Prostate gland (tissue), 2 donors: ENCODE data around the gene RAVER2. TPM values are rescaled to one million over a fixed set of nuclear protein-coding genes. Genes with fewer than 3 reads are reported as not detected.

ENCODE experiments used
- DNase-seq: peaks from one replicate; pipeline ENCODE4 v3.0.0-alpha.2; 2019; ENCODE audit warnings: low spot score
- H3K27ac ChIP-seq, 2 donors: fragments of 200-600 bp; sonication (generic); 2 replicates each; pipeline ENCODE4 v1.5.1; 2017 to 2019
- H3K27me3 ChIP-seq: fragments of 200-600 bp; sonication (generic); replicated peaks from 2 replicates; pipeline ENCODE4 v1.5.1; 2019; ENCODE audit not compliant: insufficient read depth
- H3K36me3 ChIP-seq, 2 donors: fragments of 200-600 bp; sonication (generic); 1 replicate in 1 of 2; 2 replicates in 1 of 2; pipeline versions ENCODE4 v1.5.1 to v1.8.1; 2017 to 2019
- H3K4me1 ChIP-seq: fragments of 200-600 bp; sonication (generic); replicated peaks from 2 replicates; pipeline ENCODE4 v1.5.1; 2019
- H3K4me3 ChIP-seq, 2 donors: fragments of 200-600 bp; sonication (generic); 2 replicates each; pipeline ENCODE4 v1.5.1; 2017 to 2019
- H3K9me3 ChIP-seq: fragments of 200-600 bp; sonication (generic); 2 replicates; pipeline ENCODE4 v1.5.1; 2017
- CTCF ChIP-seq, 4 experiments: fragments of 200-600 bp in 2 of 4; fragments of 450-650 bp in 2 of 4; sonication (generic) in 2 of 4; IDR thresholded peaks; 1 replicate in 3 of 4; 2 replicates in 1 of 4; pipeline ENCODE4 v1.5.1; 2016 to 2019; ENCODE audit warnings: antibody characterized with exemption in 4 of 4, mild to moderate bottlenecking in 2 of 4, moderate library complexity in 2 of 4
- POLR2A ChIP-seq: fragments of 450-650 bp; IDR thresholded peaks from one replicate; pipeline ENCODE4 v1.6.1; 2016; ENCODE audit warnings: antibody characterized with exemption, mild to moderate bottlenecking
- POLR2AphosphoS5 ChIP-seq: sonication (generic); formaldehyde crosslinking; IDR thresholded peaks from one replicate; pipeline ENCODE4 v1.6.1; 2017; ENCODE audit warnings: antibody characterized with exemption
- WGBS: methylation state at CpG from one replicate; pipeline ENCODE4 v1.1.5; 2018; 5-methylcytosine and 5-hydroxymethylcytosine counted together
- intact Hi-C: fragments of 100-400 bp; cut with DNase I; formaldehyde crosslinking; loops from one replicate; pipeline ENCODE4 v1.14.2; 2022
- total RNA-seq, 2 donors: library from RNA; depleted of rRNA; stranded (reverse); fragments of >200 nt; gene quantifications; one replicate each; pipeline ENCODE4 v1.1.0, GENCODE V29; 2016

Gene RAVER2
- total RNA-seq, 2 donors from 2014 or later = 11.8 to 18.3 TPM

- WGBS = 85% methylated on average over 7 of the region's 7 CpGs
Measured at GRCh38 chr1:64851664-64852063, 106.8 kb downstream of the RAVER2 start.

DNA sequence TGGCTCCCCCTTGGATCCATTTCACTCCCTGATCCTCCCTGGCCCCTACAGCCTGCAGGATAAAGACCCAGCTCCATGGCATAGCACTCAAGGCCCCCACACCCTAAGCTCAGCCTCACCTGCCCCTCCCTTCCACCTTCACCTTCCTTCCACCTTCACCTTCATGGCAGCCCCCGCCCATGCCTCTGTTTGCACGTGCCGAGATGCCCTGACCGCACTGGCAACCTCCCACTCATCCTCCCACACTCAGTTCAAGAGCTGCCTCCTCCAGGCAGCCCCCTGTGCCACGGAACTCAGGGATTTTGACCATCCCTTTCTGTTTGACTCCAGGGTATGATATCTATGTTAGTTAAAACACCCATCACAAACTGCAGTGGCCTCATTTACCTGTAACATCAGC, 109.8 kb downstream of the RAVER2 start:
- Histone ChIP-seq H3K4me3 (no peak overlapping the region), H3K36me3 (peaks cover 1 to 7% of the 10 kb centered on the region in 2 donors), H3K9me3 (no peaks in the 10 kb centered on the region), H3K4me1 (no peaks in the 10 kb centered on the region), H3K27ac (no peak overlapping the region), H3K27me3 (no peaks in the 10 kb centered on the region)
- intact Hi-C loops = no loop called here
- no peak for TF ChIP-seq POLR2A
- TF ChIP-seq POLR2AphosphoS5 = no peak
- no peak for TF ChIP-seq CTCF (IDR thresholded peaks at IDR 0.05)
- whole genome bisulfite sequencing = 83% methylated on average over 5 of the region's 5 CpGs
- DNase-seq = no peak

More at GRCh38 chr1:64851664-64852063, 106.8 kb downstream of the RAVER2 start:
- Histone ChIP-seq H3K4me3 (no peak overlapping the region), H3K4me1 (no peaks in the 10 kb centered on the region), H3K27ac (no peak overlapping the region), H3K27me3 (no peaks in the 10 kb centered on the region), H3K9me3 (no peaks in the 10 kb centered on the region), H3K36me3 (no peaks in the 10 kb centered on the region)
- DNase-seq = no peak
- intact Hi-C loops = no loop called here
- TF ChIP-seq POLR2A (no peak), CTCF (IDR thresholded peaks at IDR 0.05) (no peak), POLR2AphosphoS5 (no peak)

- H3K4me3 ChIP-seq = no peak overlapping the region
- WGBS = 92% methylated on average over 8 of the region's 8 CpGs
Measured at GRCh38 chr1:64855557-64855956, 110.7 kb downstream of the RAVER2 start.

DNA sequence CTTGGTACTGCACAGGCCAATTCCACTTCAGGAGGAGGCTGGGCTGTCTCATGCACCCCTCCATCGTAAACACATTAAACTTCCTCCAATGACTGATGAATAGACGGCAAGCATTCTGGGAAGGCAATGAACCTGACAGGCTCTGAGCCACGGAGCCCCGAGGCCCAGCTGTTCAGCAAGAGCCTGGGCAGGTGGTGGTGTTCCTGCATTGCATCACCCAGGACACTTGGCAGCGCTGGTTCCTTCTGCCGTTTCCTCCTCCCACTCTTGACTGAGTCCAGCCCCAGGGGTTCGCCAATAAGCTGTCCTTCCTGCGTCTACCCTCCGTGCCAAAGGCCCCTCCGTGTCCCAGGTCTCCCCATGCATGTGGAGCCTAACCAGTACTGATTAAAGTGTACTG, 111.7 kb downstream of the RAVER2 start:
- TF ChIP-seq POLR2AphosphoS5 (no peak), CTCF (IDR thresholded peaks at IDR 0.05) (peak in 1 of 4 experiments; percentile 7), POLR2A (no peak)
- 53% methylated on average over 10 of the region's 10 CpGs for WGBS
- Histone ChIP-seq H3K4me1 (no peaks in the 10 kb centered on the region), H3K4me3 (no peak overlapping the region), H3K27ac (no peak overlapping the region), H3K27me3 (no peaks in the 10 kb centered on the region), H3K36me3 (peaks cover 2 to 7% of the 10 kb centered on the region in 2 donors), H3K9me3 (no peaks in the 10 kb centered on the region)
- intact Hi-C loops = no loop called here
- peak; percentile 21 for DNase-seq

More at GRCh38 chr1:64855557-64855956, 110.7 kb downstream of the RAVER2 start:
- no peak overlapping the region for H3K27ac ChIP-seq
- no peaks in the 10 kb centered on the region for H3K9me3 ChIP-seq
- H3K4me1 ChIP-seq = no peaks in the 10 kb centered on the region
- DNase-seq = no peak
- H3K36me3 ChIP-seq = peaks cover 2 to 7% of the 10 kb centered on the region in 2 donors
- intact Hi-C loops = no loop called here
- H3K27me3 ChIP-seq = no peaks in the 10 kb centered on the region
- TF ChIP-seq POLR2AphosphoS5 = no peak
- TF ChIP-seq CTCF (IDR thresholded peaks at IDR 0.05) = no peak
- TF ChIP-seq POLR2A = no peak

GRCh38 chr1:64857347-64857746, 112.5 kb downstream of the RAVER2 start:
- no peaks in the 10 kb centered on the region for H3K27me3 ChIP-seq
- peaks cover 2 to 7% of the 10 kb centered on the region in 2 donors for H3K36me3 ChIP-seq
- no peak overlapping the region for H3K4me3 ChIP-seq
- H3K27ac ChIP-seq = no peak overlapping the region
- TF ChIP-seq POLR2AphosphoS5 = no peak
- no peak for TF ChIP-seq CTCF (IDR thresholded peaks at IDR 0.05)
- TF ChIP-seq POLR2A = no peak
- no peak for DNase-seq
- 95% methylated on average over 4 of the region's 4 CpGs for whole genome bisulfite sequencing
- no peaks in the 10 kb centered on the region for H3K4me1 ChIP-seq
- intact Hi-C loops = no loop called here
- H3K9me3 ChIP-seq = no peaks in the 10 kb centered on the region
